ENCODE data around the gene TMEM132E.

DNA sequence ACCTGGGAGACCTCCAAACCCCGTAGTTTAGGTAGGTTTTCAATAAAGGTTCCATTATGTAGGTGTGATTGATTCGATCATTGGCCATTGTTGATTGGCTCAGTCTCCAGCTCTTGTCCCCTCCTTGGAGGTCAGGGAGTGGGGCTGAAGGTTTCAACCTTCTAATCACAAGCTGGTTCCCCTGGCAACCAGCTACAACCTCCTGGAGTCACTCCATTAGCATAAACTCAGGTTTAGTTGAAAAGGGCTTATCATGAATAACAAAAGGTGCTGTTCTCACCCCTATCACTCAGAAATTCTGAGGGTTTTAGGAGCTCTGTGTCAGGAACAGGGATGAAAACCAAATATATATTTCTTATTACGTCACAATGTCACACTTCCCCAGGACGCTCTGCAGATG, 28.5 kb downstream of the TMEM132E start:
- no peak for TF ChIP-seq POLR2A (IDR thresholded peaks at IDR 0.05)
- TF ChIP-seq, protein P1, sequence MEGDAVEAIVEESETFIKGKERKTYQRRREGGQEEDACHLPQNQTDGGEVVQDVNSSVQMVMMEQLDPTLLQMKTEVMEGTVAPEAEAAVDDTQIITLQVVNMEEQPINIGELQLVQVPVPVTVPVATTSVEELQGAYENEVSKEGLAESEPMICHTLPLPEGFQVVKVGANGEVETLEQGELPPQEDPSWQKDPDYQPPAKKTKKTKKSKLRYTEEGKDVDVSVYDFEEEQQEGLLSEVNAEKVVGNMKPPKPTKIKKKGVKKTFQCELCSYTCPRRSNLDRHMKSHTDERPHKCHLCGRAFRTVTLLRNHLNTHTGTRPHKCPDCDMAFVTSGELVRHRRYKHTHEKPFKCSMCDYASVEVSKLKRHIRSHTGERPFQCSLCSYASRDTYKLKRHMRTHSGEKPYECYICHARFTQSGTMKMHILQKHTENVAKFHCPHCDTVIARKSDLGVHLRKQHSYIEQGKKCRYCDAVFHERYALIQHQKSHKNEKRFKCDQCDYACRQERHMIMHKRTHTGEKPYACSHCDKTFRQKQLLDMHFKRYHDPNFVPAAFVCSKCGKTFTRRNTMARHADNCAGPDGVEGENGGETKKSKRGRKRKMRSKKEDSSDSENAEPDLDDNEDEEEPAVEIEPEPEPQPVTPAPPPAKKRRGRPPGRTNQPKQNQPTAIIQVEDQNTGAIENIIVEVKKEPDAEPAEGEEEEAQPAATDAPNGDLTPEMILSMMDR (IDR thresholded peaks at IDR 0.05) = no peak
